ENCODE results near the gene SORCS1. TPM values are rescaled to one million over a fixed set of nuclear protein-coding genes. Genes with fewer than 3 reads are reported as not detected.

The SORCS1 gene
- polyA plus RNA-seq, 1 donor: 18.3 TPM

DNA sequence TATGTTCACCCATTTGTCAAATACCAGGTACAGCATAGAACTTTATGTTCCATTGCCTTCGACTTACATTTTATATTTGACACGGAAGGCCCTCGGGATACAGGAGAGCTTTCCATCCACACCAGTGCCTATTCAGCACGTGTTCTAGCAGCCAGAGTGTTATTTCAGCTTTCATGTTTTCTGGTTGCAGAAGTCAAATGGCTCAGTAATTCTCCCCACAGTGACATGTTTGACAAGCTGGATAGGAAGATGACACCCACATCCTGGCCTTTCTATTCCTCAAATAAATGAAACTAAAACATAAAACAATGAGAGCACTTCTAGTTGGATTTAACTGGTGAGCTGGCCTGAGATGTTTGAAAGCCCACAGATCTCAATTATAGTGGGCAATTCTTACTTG is 173.4 kb downstream of the SORCS1 start:
- DNase-seq: no peak

- DNase-seq: no peak
These were observed 177.1 kb downstream of the SORCS1 start for GRCh38 chr10:106987362-106987761.

DNA sequence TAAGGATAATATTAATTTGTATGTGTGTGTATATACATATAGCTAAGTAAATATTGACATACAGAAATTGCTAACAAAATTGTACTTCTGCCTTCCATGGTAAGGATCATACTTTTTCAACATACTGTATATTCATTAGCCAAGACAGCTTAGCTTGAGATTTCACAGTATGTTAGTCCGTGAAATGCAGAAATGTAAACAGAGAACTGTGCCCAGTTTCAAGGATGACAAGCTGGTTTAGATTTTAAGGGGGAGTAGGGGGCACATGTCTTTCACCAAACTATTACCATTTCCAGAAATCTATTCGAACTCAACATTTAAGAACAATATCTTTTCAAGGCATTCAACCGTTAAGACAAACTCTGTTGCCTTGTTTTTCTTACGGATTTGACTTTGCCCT is 182.2 kb downstream of the SORCS1 start:
- no peak for DNase-seq

GRCh38 chr10:106981452-106982075 is 182.9 kb downstream of the SORCS1 start:
- DNase-seq: no peak

DNA sequence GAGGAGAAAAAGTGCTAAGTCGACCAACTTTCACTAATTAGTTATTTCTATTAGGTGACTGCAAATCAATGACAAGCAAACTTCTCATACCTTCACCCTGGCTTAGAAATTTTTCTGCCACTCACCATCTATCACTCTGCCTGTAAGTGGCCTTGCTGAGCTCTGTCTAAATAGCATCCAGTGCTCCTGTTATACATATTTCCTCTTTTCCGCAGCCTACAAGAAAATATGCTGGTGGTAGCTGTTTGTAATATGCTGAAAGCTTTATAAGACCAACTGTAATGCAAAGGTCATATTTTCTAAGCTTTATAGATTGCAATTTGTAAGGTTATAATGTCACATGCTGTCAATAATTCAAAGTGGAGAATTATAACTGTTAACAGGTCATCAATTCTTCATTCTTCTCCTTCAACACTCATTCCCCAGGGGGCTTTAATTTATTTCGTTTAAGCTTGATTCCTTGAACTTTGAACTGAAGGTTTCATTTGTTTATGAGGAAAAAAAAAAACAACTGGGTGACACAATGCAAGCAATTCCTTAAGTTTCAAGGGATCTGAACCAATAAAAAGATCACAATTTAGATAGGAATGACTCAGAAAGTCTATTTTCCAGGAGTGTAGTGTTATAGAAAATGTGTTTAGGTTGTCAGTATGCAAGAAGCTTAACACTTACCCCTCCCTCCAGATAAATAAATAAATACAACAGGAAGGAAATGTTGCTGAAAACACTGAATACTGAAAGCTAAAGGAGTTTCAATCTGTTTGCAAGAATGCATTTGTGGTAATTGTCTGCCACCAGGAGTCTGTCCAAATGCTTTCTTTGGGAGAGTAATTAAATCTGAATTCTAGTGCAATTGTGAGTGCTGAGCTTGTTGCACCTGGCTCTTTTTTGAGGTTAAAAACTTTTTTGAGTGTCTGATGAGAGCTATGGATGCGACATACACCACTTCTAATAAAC is 183.7 kb downstream of the SORCS1 start:
- no peak for DNase-seq

GRCh38 chr10:106978756-106979155 is 185.8 kb downstream of the SORCS1 start:
- no peak for DNase-seq

GRCh38 chr10:106973716-106974115 is 190.8 kb downstream of the SORCS1 start:
- no peak for DNase-seq

GRCh38 chr10:106973288-106973687 is 191.2 kb downstream of the SORCS1 start:
- DNase-seq: no peak

DNA sequence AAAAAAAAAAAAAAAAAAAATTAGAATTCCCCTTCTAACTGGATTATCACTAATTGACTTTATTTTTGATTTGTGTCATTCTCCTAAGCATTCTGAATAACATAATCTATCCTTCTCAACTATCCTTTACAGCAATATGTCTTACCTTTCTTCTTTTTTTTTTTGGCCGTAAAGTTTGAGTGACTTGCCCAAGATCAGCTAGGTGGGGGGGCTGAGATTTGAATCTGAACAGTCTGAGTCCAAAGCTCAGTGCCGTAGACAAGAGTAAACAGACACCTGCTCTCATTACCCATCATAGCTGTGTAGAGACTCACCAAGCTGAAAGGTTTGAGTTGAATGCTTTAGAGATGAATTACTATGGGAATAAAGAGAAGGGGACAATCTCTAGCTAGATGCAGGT is 192.1 kb downstream of the SORCS1 start:
- DNase-seq: no peak

- DNase-seq: no peak
These were observed 193.1 kb downstream of the SORCS1 start for GRCh38 chr10:106971411-106971831.

- no peak for DNase-seq
These were observed 197.1 kb downstream of the SORCS1 start for GRCh38 chr10:106967452-106967851.

GRCh38 chr10:106960812-106961211 is 203.7 kb downstream of the SORCS1 start:
- DNase-seq: no peak

- no peak for DNase-seq
These were observed 205.0 kb downstream of the SORCS1 start for GRCh38 chr10:106959521-106959920.

GRCh38 chr10:106958589-106959361 is 205.7 kb downstream of the SORCS1 start:
- no peak for DNase-seq

DNA sequence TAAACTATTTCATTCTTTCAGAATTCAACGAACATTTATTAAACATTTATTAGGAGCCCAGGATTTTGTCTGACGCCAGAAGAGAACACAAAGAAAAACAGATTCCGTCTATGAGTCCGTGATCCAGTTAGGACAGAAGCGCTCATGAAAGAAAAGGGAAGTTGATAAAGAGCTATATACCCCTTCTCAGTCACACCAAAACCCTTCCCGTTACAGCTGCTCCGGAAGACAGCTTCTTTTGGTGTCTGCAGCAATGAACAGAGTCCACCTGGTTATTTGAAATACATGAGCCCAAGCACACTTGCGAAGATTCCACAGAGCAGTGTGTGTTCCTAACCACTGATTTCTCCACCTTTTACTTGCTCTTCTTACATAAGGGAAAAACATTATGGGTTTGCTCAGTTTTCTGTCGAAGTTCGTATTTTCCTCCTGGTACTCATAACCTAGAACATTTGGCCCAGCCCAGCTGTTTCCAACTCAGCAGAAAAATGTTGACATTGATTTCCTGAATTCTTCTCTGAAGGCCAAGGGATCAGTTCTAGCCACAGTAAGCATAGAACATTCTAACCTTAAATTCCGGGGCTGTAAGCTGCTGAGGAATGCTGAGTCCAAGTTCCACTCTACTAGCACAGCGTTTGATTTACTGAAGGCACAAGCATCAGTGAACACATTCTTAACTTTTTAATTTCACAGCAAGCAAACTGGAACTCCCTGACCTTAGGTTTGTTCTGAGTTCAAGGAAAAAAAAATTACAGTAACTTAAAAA is 206.5 kb downstream of the SORCS1 start:
- no peak for DNase-seq

- DNase-seq: no peak
These were observed 208.1 kb downstream of the SORCS1 start for GRCh38 chr10:106956216-106956915.

GRCh38 chr10:106955133-106955532 is 209.4 kb downstream of the SORCS1 start:
- DNase-seq: no peak

DNA sequence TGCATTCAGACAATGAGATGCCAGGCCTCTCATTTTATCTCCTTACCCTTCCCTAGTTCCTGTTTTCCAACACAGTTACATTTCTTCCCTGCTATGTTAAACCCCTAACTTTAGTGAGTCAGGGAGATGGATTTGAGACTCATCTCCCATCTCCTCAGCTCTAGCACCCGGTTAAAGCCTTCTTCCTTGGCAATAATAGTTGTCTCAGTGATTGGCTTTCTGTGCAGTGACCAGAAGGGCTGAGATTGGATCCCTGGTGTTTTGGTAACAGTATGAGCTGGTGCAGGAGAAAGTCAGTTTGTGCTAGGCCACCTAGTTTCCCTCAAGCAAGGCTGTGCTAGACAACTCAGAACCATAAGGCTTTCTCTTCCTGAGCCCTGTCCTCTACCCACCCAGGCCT is 212.5 kb downstream of the SORCS1 start:
- DNase-seq: no peak

DNA sequence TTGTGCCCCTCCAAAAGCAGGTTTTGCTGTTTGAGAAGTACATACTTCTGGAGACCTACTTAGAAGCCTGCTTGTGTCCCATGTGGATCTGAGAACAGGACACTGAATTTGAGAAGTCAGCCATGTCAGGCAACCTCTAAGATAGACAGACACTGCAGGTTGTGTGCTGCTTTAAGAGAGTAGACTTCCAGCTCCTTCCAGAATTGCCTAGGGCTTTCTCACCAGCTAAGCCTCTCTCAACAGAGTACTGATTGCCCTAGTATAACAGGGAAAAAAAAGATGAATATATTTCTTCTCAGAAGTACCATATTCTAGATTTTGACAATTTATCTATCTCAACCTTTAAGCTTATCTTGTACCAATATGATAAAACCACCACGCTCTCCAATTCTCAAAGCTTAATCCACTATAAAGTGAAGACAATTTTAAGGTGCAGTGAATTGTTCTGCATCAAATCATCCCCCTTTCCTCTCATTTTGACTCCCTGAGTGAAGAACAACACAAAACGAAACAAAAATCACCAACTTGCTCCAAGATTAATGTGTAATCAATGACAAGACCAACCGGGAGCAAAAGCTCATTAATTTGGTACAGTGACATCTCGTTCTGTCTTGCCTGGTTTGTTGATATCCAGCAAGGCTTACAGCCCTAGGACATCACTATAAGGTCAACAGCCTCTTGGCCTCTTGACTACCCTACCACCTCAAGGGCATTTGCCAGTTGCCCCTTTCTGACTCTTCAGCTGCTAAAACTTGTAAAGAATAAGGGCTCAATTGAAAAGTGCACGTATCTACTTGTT is 214.6 kb downstream of the SORCS1 start:
- no peak for DNase-seq

GRCh38 chr10:106947643-106948042 is 216.9 kb downstream of the SORCS1 start:
- DNase-seq: no peak

Data from left kidney (tissue), 2 donors.